ENCODE results near the gene CPLANE2. TPM values are rescaled to one million over a fixed set of nuclear protein-coding genes. Genes with fewer than 3 reads are reported as not detected.
A peak's percentile ranks its signal among the peaks of the same experiment; 100 is the strongest.

CPLANE2 gene
- total RNA-seq, 1 donor from 2014 or later = 5.8 TPM

GRCh38 chr1:16237343-16237830 is 404 bp upstream of the CPLANE2 start:
- Histone ChIP-seq H3K36me3 (ENCODE audit: control insufficient read depth, insufficient read depth, low read length) (peaks cover 2% of the 10 kb centered on the region), H3K27me3 (ENCODE audit: control insufficient read depth, insufficient read depth, low read length) (no peaks in the 10 kb centered on the region), H3K4me3 (ENCODE audit: low read depth, low read length) (peak overlapping the region; percentile 67)
- DNase-seq (ENCODE audit: low read depth) = peak; percentile 29
- no peak for TF ChIP-seq CTCF (IDR thresholded peaks at IDR 0.05; ENCODE audit: insufficient read depth, low read length, severe bottlenecking)
- no peak for FAIRE-seq

DNA sequence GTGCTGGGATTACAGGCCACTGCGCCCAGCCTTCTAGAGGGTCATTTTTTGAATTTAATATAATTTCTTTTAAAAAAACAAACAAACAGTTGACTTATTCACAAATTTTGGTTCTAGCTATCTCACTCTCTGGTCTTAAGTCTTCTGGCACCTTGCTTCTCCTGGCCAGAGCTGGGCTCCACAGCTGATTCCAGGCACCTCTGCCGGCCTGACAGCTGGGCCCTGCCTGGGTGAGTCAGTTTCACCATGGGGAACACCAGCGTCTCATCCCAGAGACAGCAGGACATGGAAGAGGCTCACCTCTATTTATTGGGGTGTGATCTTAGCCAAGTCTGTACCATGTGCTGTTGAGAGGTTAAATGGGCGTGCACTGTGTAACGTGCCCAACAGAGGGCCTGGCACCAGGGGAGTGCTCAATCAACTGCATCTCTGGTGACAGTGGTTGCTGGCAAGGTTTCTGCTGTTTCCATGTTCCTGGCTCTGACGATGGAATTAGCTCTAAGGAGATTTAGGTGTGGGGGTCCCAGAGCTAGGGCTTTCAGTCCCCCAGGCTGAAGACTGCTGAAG is 956 bp downstream of the CPLANE2 start:
- Histone ChIP-seq H3K4me3 (ENCODE audit: low read depth, low read length) (peak overlapping the region; percentile 67), H3K36me3 (ENCODE audit: control insufficient read depth, insufficient read depth, low read length) (peaks cover 2% of the 10 kb centered on the region), H3K27me3 (ENCODE audit: control insufficient read depth, insufficient read depth, low read length) (no peaks in the 10 kb centered on the region)
- FAIRE-seq (peak; percentile 98), DNase-seq (ENCODE audit: low read depth) (peak; percentile 61)
- peak; percentile 46 for TF ChIP-seq CTCF (IDR thresholded peaks at IDR 0.05; ENCODE audit: insufficient read depth, low read length, severe bottlenecking)

DNA sequence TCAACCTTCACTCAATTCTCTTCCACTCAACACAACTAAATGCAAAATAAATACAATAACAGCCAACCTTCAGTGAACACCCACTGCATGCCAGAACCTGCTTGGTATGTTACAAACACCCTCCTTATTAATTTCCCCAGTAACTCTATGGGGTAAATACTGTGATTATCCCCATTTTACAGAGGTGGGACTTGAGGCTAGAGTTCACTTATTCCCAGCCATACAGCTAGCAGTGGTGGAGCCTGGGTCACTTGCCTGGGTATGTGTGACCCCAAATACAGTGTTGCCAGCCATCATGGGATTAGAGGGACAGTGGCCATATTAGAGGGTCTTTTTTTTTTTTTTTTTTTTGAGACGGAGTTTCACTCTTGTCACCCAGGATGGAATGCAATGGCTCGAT is 1.6 kb downstream of the CPLANE2 start:
- no peak for TF ChIP-seq CTCF (IDR thresholded peaks at IDR 0.05; ENCODE audit: insufficient read depth, low read length, severe bottlenecking)
- FAIRE-seq (no peak), DNase-seq (ENCODE audit: low read depth) (peak; percentile 27)
- Histone ChIP-seq H3K27me3 (ENCODE audit: control insufficient read depth, insufficient read depth, low read length) (no peaks in the 10 kb centered on the region), H3K4me3 (ENCODE audit: low read depth, low read length) (no peak overlapping the region), H3K36me3 (ENCODE audit: control insufficient read depth, insufficient read depth, low read length) (peaks cover 2% of the 10 kb centered on the region)

DNA sequence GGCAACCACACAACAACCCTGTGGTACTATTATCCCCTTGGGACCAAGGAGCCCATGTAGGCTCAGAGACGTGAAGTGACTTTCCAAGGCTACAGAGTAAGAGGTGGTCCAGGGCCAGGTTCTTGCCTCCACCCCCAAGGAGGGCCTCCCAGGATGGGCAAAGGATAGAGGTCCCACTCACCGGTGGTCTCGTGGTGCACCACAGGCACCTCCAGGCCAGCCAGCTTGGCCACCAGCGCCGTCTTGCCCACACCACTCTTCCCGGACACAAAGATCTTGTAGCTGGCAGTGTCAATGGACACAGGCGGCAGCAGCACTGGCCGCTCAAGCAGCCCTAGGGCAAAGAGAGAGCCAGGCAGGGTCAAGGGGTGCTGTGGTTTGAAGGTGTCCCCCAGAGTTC is 3.6 kb downstream of the CPLANE2 start:
- Histone ChIP-seq H3K27me3 (ENCODE audit: control insufficient read depth, insufficient read depth, low read length) (no peaks in the 10 kb centered on the region), H3K36me3 (ENCODE audit: control insufficient read depth, insufficient read depth, low read length) (peaks cover 2% of the 10 kb centered on the region), H3K4me3 (ENCODE audit: low read depth, low read length) (no peak overlapping the region)
- FAIRE-seq (no peak), DNase-seq (ENCODE audit: low read depth) (no peak)
- TF ChIP-seq CTCF (IDR thresholded peaks at IDR 0.05; ENCODE audit: insufficient read depth, low read length, severe bottlenecking) = no peak

GRCh38 chr1:16232316-16232710 is 4.7 kb downstream of the CPLANE2 start:
- DNase-seq (ENCODE audit: low read depth) (no peak), FAIRE-seq (no peak)
- Histone ChIP-seq H3K27me3 (ENCODE audit: control insufficient read depth, insufficient read depth, low read length) (peaks cover 9% of the 10 kb centered on the region), H3K36me3 (ENCODE audit: control insufficient read depth, insufficient read depth, low read length) (peaks cover 2% of the 10 kb centered on the region), H3K4me3 (ENCODE audit: low read depth, low read length) (no peak overlapping the region)
- TF ChIP-seq CTCF (IDR thresholded peaks at IDR 0.05; ENCODE audit: insufficient read depth, low read length, severe bottlenecking) = no peak
